ENCODE data around the gene MRTFA.
"Not testable (repeated sequence)": the region's sequence is repeated elsewhere in the genome, so short reads cannot be mapped to it uniquely, and the experiment has no call there.

The MRTFA gene

GRCh38 chr22:40406063-40406890, 230.2 kb downstream of the MRTFA start:
- DNase-seq: no peak

GRCh38 chr22:40405178-40406062, 231.1 kb downstream of the MRTFA start:
- DNase-seq: no peak

DNA sequence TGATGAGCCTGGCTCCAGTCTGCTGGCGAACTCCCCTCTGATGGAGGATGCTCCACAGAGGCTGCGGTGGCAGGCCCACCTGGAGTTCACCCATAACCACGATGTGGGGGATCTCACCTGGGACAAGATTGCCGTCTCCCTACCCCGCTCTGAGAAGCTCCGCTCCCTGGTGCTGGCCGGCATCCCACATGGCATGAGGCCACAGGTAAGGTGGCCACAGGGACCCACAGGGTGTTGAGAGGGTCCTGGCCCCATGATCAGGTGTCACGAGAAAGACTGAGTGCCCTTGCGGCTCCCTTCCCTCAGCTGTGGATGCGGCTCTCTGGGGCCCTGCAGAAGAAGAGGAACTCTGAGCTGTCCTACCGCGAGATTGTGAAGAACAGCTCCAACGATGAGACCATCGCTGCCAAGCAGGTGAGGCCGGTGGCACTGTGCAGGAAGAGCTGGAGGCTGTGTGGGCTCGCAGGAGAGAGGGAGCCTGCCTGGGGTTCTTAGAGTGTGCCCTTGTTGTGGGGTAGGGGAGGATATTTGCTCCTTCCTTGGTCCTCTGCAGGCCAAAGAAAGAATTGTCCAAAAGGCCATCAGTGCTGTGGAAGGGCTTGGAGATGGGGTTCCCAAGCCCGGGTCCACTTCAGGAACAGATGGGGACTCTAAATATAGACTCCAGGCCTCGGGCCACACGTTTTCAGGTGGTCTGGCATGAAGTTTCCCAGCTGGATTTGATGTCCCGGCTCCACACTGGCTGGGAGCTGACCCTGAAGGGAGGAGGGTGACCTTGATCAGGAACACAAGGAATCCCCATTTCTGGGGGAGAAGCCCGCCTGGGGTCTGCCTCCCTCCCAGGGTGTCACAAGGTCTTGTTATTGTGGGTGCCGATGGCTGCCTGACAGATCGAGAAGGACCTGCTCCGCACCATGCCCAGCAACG, 232.0 kb downstream of the MRTFA start:
- no peak for DNase-seq

GRCh38 chr22:40403651-40404050, 232.9 kb downstream of the MRTFA start:
- DNase-seq: no peak

GRCh38 chr22:40403141-40403540, 233.4 kb downstream of the MRTFA start:
- DNase-seq: no peak

DNA sequence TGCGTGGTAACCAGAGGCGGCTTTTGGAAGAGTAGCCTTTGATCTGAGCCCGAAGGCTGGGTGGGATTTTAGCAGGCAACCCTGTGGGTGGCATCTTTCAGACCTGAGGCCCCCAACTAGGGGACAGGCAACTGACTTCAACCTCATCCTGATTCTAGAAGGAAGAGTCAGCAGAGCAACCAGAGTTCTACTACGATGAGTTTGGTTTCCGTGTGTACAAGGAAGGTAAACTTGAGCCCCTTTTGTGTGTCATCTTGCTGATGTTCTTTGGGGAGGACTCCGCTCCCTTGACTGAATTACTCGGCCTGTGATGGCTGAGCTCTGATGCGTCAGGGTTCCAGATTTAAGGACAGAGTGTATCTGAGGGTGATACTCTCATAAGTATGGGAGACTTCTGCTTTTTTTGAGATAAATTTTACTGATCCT, 234.5 kb downstream of the MRTFA start:
- no peak for DNase-seq

DNA sequence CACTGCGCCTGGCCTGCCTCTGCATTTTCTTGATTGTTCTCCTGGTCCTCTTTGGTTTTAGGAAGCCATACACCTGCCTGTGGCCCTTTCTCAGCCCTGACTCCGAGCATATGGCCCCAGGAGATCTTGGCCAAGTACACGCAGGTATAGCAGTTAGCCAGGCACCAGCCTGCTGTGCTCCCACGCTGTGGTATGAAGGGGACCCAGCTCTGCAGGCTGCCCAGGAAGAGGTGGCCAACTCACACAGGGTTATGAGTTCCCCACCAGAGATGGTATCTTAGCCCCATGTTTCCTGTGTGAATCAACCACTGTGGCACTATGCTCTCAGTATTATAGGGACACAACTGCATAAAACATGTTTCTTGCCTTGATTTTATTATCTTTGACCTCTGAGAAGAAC, 235.0 kb downstream of the MRTFA start:
- no peak for DNase-seq

- DNase-seq: no peak
Measured at GRCh38 chr22:40400159-40400558, 236.4 kb downstream of the MRTFA start.

- no peak for DNase-seq
Measured at GRCh38 chr22:40399621-40400020, 236.9 kb downstream of the MRTFA start.

GRCh38 chr22:40397396-40397795, 239.1 kb downstream of the MRTFA start:
- no peak for DNase-seq

DNA sequence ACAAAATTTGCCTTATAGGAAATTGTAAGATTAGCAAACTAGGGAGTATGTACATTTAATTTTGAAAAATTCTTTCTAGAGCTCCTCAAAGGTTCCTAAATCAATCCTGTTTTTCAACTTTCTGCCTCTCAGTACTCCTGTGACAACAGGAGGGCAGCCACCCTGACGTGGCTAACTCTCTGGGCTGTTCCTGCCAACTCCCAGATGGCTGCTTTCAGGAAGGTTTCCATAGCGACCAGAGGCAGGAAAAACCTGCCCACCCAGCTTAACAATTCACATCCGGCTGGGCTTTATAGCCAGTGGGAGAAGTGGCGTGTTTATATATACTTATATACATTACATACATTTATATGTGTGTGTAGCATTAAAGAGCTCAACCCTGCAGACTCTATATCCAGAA, 239.6 kb downstream of the MRTFA start:
- DNase-seq: peak; percentile 85

DNA sequence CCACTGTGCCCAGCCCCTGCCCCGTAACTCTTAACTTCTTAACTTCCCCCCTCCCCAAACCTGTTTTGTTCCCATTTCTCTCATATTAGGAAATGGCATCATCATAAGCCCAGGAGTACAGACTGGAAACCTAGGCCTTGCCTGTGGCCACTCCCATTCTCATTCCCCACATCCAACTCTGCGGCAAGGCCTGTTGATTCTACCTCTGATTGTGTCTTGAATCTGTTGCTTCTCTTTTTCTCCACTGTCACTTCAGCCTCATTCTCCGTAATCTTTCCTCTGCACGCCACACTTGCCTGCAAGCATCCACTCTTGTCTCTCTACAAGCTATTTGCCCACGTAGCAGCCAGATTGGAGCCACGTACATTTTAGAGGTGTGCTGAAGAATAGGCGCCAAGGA, 240.9 kb downstream of the MRTFA start:
- no peak for DNase-seq

DNA sequence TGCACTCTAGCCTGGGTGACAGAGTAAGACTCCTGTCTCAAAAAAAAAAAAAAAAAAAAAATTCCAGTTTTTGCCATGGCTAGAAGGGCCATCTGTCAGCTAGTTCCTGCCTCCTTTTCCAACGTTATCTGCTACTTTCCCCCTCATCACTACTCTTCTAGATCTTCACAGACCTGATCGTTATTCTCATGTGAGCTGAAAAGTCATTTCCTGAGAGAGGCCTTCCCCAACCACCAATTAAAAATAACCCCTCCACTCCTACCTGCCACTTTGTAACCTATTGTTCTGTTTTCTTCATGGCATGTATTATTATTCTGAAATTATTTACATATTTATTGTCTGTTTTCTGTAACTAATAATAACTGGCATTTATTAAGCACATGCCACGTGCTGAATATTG, 241.9 kb downstream of the MRTFA start:
- DNase-seq: peak; percentile 48

GRCh38 chr22:40392618-40393017, 243.9 kb downstream of the MRTFA start:
- no peak for DNase-seq

DNA sequence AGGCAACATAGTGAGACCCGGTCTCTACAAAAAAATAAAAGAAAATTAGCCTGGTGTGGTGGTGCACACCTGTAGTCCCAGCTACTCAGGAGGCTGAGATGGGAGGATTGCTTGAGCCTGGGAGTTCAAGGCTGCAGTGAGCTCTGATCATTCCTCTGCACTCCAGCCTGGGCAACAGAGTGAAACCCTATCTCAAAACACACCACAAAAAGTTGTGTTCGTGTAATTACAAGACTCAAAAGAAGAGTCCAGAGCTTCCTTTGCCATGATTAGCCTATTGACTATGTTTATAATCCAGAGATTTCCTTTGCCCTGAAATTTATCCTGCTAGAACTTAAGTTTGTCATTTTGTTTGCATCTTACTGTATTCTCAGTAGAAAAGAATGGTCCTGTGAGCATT, 245.1 kb downstream of the MRTFA start:
- no peak for DNase-seq

DNA sequence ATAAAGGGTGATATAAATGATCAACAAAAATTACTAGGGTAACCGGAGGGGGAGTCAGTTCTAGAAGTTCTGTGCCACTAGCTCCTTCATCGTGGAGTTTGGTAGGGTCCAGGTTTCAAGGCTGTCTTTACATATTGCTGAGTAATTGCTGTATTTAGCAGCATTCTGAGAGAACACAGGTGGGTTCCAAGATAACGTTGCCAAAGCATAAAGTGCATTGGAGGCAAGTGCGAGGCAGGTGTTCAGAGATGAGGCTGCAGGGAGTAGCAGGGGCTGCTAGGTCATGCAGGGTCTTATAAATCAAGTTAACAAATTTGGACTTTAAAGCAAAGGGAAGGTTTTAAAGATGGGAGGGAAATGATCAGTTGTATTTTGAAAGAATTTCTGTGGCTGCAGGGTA, 248.3 kb downstream of the MRTFA start:
- DNase-seq: no peak

GRCh38 chr22:40387746-40388145, 248.8 kb downstream of the MRTFA start:
- no peak for DNase-seq

GRCh38 chr22:40385036-40385782, 251.3 kb downstream of the MRTFA start:
- DNase-seq: no peak

- no peak for DNase-seq
Measured at GRCh38 chr22:40383905-40384304, 252.6 kb downstream of the MRTFA start.

DNA sequence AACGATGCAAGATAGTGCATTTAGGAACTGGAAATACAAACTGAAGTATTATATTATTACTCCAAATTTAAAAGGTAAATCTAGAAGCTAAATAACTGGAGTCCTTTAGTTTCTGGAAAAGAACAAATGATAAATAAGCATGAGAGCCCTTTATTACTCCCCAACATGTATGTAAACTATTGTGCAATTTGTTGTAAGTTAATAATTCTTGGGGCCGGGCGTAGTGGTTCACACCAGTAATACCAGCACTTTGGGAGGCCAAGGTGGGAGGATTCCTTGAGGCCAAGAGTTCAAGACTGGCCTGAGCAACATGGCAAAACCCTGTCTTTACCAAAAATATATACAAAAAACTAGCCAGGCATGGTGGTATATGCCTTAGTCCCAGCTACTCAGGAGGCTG, 255.1 kb downstream of the MRTFA start:
- DNase-seq: no peak

- DNase-seq: not testable (repeated sequence)
Measured at GRCh38 chr22:40378448-40378847, 258.1 kb downstream of the MRTFA start.

DNA sequence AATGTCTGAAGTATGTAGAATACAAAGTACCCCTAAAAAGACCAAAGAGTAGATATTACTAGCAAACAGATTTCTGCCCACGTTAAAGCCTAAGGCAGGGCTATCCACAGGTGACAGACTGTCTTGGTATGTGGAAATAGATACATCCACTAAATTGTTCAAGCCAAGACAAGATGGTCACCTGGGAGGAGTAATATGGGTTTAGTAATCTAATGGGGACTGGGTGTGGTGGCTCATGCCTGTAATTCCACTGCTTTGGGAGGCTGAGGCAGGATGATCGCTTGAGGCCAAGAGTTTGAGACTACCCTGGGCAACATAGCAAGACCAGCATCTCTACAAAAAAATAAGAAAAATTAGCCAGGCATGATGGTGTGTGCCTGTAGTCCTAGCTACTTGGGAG, 258.6 kb downstream of the MRTFA start:
- DNase-seq: no peak

Measured in NCI-H1694 (cell line).